ENCODE data around the gene C1orf174. TPM values are rescaled to one million over a fixed set of nuclear protein-coding genes. Genes with fewer than 3 reads are reported as not detected.

The C1orf174 gene
- total and polyA plus RNA-seq, 2 of the 4 experiments (the other 2 are of a cell fraction), result 26.7 to 45.7 TPM

DNA sequence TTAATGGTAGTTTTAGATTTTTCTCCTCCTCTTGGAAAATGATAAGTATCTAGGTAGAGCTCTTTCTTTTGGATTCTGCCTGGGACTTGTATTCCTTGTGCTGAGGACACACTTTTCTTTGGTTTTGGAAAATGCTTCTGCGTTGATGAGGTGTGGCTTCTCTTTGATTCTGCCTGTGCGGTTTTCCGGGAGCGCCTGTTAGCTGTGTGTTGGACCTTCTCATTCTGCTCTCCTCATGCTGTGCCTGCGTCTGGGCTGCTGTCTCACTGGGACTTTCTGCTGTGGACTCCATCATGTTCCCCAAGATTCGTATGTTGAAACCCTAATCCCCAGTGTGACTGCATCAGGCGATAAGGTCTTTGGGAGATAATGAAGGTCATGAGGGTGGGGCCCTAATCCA lies 21.0 kb downstream of the C1orf174 start:
- Histone ChIP-seq H2AK5ac (ENCODE audit: low read depth, low read length) (no peak overlapping the region), H3K18ac (ENCODE audit: low read depth, low read length) (no peak overlapping the region), H4K8ac (ENCODE audit: low read depth in 2 of 2, low read length in 2 of 2) (no peak overlapping the region), H3K79me1 (ENCODE audit: low read depth in 1 of 2, low read length in 2 of 2) (no peaks in the 10 kb centered on the region), H3K9me1 (ENCODE audit: insufficient read depth, low read length) (no peaks in the 10 kb centered on the region), H3K4me1 (ENCODE audit: control insufficient read depth, insufficient read depth, low read length) (no peaks in the 10 kb centered on the region), H3K27me3 (ENCODE audit: control insufficient read depth, insufficient read depth, low read length) (no peaks in the 10 kb centered on the region), H2BK120ac (ENCODE audit: low read depth, low read length) (no peak overlapping the region), H4K20me1 (ENCODE audit: insufficient read depth, low read length) (no peaks in the 10 kb centered on the region), H3K4me3 (ENCODE audit: insufficient read depth, low read depth, low read length) (no peak overlapping the region), H2BK5ac (ENCODE audit: low read depth, low read length, poor library complexity, severe bottlenecking) (no peak overlapping the region), H4K5ac (ENCODE audit: low read depth, low read length) (no peak overlapping the region), H4K91ac (ENCODE audit: insufficient read depth, low read depth, low read length) (no peak overlapping the region), H3K56ac (ENCODE audit: extremely low read depth, insufficient read depth, low read length) (no peak overlapping the region), H2BK20ac (ENCODE audit: low read depth, low read length) (no peak overlapping the region), H3K23ac (ENCODE audit: low read depth, low read length) (no peak overlapping the region), H2BK15ac (ENCODE audit: low read depth, low read length) (no peak overlapping the region), H2AFZ (replicated peaks; ENCODE audit: low read length, poor library complexity) (no peak overlapping the region), H2AK9ac (replicated peaks; ENCODE audit: low read depth, low read length, poor library complexity) (no peak overlapping the region), H3K14ac (replicated peaks; ENCODE audit: low read depth, low read length) (no peak overlapping the region), H3K9ac (ENCODE audit: low read depth, low read length) (no peak overlapping the region), H3K36me3 (ENCODE audit: control insufficient read depth, insufficient read depth, low read length) (peaks cover 22% of the 10 kb centered on the region), H3K4ac (ENCODE audit: low read depth, low read length) (no peak overlapping the region), H3K4me2 (ENCODE audit: low read depth, low read length) (no peak overlapping the region), H3K9me3 (ENCODE audit: control insufficient read depth, insufficient read depth, low read length) (peaks cover 10% of the 10 kb centered on the region), H3K27ac (ENCODE audit: insufficient read depth, low read length) (no peak overlapping the region)
- intact Hi-C loops (cut with micrococcal nuclease) (no loop called here), in situ Hi-C loops (cut with MboI; ENCODE audit: low sequenced_read_pairs) (no loop called here), dilution Hi-C loops (cut with HindIII; ENCODE audit: low sequenced_read_pairs, unreplicated experiment) (no loop called here)
- BruUV-seq (replicated peaks), result no TSS peak
- no peak for TF ChIP-seq FOS (IDR thresholded peaks at IDR 0.05; ENCODE audit: low read depth, low read length)
- TF ChIP-seq RFX5 (IDR thresholded peaks at IDR 0.05; ENCODE audit: low read depth, low read length), result no peak
- no peak for TF ChIP-seq CEBPB (IDR thresholded peaks at IDR 0.05; ENCODE audit: low read depth, low read length)
- no peak for TF ChIP-seq RAD21 (IDR thresholded peaks at IDR 0.05; ENCODE audit: low read length)
- TF ChIP-seq RCOR1 (IDR thresholded peaks at IDR 0.05; ENCODE audit: insufficient replicate concordance, low read length), result no peak
- TF ChIP-seq, protein P1, sequence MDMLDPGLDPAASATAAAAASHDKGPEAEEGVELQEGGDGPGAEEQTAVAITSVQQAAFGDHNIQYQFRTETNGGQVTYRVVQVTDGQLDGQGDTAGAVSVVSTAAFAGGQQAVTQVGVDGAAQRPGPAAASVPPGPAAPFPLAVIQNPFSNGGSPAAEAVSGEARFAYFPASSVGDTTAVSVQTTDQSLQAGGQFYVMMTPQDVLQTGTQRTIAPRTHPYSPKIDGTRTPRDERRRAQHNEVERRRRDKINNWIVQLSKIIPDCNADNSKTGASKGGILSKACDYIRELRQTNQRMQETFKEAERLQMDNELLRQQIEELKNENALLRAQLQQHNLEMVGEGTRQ (IDR thresholded peaks at IDR 0.05; ENCODE audit: low read depth, low read length), result no peak
- no peak for TF ChIP-seq CTCF (conservative IDR thresholded peaks at IDR 0.05; ENCODE audit: low read depth, low read length)
- no peak for TF ChIP-seq BHLHE40 (IDR thresholded peaks at IDR 0.05; ENCODE audit: low read depth, low read length)
- TF ChIP-seq NFE2L2 (IDR thresholded peaks at IDR 0.05; ENCODE audit: low read depth, low read length), result no peak
- TF ChIP-seq SMC3 (IDR thresholded peaks at IDR 0.05; ENCODE audit: low read depth, low read length), result no peak
- no peak for TF ChIP-seq ELK1 (IDR thresholded peaks at IDR 0.05; ENCODE audit: borderline replicate concordance, low read depth, low read length)
- TF ChIP-seq MAFK (IDR thresholded peaks at IDR 0.05; ENCODE audit: low read depth, low read length), result no peak
- TF ChIP-seq POLR2A (IDR thresholded peaks at IDR 0.05; ENCODE audit: low read depth, low read length), result no peak
- TF ChIP-seq CHD1 (IDR thresholded peaks at IDR 0.05; ENCODE audit: low read depth, low read length), result no peak
- TF ChIP-seq MXI1 (IDR thresholded peaks at IDR 0.05; ENCODE audit: borderline replicate concordance, low read depth, low read length), result no peak
- ATAC-seq (ENCODE audit: low read depth) (no peak), DNase-seq (no peak)
- POLR2A ChIA-PET (ENCODE audit: unreplicated experiment), result no interaction called here
- WGBS, 2 experiments (ENCODE audit: extremely low coverage in 2 of 2, insufficient read length in 1 of 2), result 100% methylated on average over 3 of the region's 7 CpGs; no CpG with 5 or more reads in 1 of the 2 experiments
- CTCF ChIA-PET, result no interaction called here

Data from IMR-90 (cell line).